ENCODE data around the gene HEY2. TPM values are rescaled to one million over a fixed set of nuclear protein-coding genes. Genes with fewer than 3 reads are reported as not detected.
"Not testable (repeated sequence)": the region's sequence is repeated elsewhere in the genome, so short reads cannot be mapped to it uniquely, and the experiment has no call there.

The HEY2 gene
- total RNA-seq, 1 experiment from 2014 or later, result not detected

DNA sequence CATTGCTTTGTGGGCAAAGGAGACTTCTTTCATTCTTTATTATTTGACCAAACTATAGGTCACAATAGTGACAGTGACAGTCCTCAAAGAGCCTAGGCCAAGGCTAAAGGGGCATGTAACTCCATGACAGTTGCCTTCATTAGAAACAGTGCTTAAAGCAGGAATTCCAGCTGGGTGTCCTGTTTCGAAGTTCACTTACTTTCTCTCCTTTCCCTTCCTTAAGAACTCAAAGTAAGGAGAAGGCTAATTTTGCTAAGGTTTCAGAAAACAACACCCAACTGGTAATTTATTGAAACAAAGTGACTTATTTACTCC, 48.1 kb upstream of the HEY2 start:
- Histone ChIP-seq H3K9me3 (ENCODE audit: control insufficient read depth, insufficient read depth, low read depth, low read length) (no peaks in the 10 kb centered on the region), H3K27ac (ENCODE audit: low read length) (no peak overlapping the region), H3K27me3 (ENCODE audit: control insufficient read depth, insufficient read depth, low read length) (peaks cover 6% of the 10 kb centered on the region; the same call in 1 of the 2 replicates), H3K4me1 (ENCODE audit: control insufficient read depth, insufficient read depth, low read length) (no peaks in the 10 kb centered on the region), H3K36me3 (ENCODE audit: control insufficient read depth, insufficient read depth, low read length) (no peaks in the 10 kb centered on the region), H3K4me3 (ENCODE audit: low read depth in 2 of 2, low read length in 2 of 2) (no peak overlapping the region)
- ATAC-seq (no peak), DNase-seq (ENCODE audit: low read depth, low spot score) (no peak)
- CTCF ChIA-PET, result no interaction called here
- intact Hi-C loops (cut with micrococcal nuclease; ENCODE audit: unreplicated experiment), result no loop called here
- TF ChIP-seq, protein P1, sequence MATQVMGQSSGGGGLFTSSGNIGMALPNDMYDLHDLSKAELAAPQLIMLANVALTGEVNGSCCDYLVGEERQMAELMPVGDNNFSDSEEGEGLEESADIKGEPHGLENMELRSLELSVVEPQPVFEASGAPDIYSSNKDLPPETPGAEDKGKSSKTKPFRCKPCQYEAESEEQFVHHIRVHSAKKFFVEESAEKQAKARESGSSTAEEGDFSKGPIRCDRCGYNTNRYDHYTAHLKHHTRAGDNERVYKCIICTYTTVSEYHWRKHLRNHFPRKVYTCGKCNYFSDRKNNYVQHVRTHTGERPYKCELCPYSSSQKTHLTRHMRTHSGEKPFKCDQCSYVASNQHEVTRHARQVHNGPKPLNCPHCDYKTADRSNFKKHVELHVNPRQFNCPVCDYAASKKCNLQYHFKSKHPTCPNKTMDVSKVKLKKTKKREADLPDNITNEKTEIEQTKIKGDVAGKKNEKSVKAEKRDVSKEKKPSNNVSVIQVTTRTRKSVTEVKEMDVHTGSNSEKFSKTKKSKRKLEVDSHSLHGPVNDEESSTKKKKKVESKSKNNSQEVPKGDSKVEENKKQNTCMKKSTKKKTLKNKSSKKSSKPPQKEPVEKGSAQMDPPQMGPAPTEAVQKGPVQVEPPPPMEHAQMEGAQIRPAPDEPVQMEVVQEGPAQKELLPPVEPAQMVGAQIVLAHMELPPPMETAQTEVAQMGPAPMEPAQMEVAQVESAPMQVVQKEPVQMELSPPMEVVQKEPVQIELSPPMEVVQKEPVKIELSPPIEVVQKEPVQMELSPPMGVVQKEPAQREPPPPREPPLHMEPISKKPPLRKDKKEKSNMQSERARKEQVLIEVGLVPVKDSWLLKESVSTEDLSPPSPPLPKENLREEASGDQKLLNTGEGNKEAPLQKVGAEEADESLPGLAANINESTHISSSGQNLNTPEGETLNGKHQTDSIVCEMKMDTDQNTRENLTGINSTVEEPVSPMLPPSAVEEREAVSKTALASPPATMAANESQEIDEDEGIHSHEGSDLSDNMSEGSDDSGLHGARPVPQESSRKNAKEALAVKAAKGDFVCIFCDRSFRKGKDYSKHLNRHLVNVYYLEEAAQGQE (IDR thresholded peaks at IDR 0.05; ENCODE audit: insufficient read depth in 1 of 2, low read depth in 2 of 2, low read length in 1 of 2), result no peak
- no peak for TF ChIP-seq POLR2AphosphoS5 (IDR thresholded peaks at IDR 0.05; ENCODE audit: low read depth, low read length)
- BruUV-seq (replicated peaks), result no TSS peak
- POLR2A ChIA-PET, result no interaction called here
- in situ Hi-C loops (cut with HindIII; ENCODE audit: low pct_unique_long_range_greater_than_20kb, low sequenced_read_pairs), result no loop called here

DNA sequence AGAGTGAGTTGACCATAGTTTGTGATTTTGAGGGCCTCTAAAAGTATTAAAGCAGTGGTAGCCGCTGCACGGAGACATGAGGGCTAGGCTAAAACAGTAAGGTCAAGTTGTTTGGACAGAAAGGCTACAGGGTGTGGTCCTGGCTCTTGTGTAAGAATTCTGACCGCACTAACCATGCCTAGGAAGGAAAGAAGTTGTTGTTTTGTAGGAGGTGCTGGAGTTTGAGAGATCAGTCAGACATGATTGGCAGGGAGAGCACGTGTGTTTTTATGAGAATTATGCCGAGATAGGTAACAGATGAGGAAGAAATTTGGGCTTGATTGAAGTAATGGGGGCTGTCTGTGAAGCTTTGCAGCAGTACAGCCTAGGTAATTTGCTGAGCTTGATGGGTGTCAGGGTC, 45.5 kb upstream of the HEY2 start:
- H3K27ac ChIP-seq (ENCODE audit: low read length); H3K27me3 ChIP-seq (ENCODE audit: control insufficient read depth, insufficient read depth, low read length); DNase-seq (ENCODE audit: low read depth, low spot score); CTCF ChIA-PET; H3K9me3 ChIP-seq (ENCODE audit: control insufficient read depth, insufficient read depth, low read depth, low read length); H3K4me1 ChIP-seq (ENCODE audit: control insufficient read depth, insufficient read depth, low read length); BruUV-seq (replicated peaks); H3K36me3 ChIP-seq (ENCODE audit: control insufficient read depth, insufficient read depth, low read length); H3K4me3 ChIP-seq (ENCODE audit: low read depth in 2 of 2, low read length in 2 of 2); ATAC-seq; intact Hi-C loops (cut with micrococcal nuclease; ENCODE audit: unreplicated experiment); in situ Hi-C loops (cut with HindIII; ENCODE audit: low pct_unique_long_range_greater_than_20kb, low sequenced_read_pairs); POLR2A ChIA-PET: not testable (repeated sequence)

DNA sequence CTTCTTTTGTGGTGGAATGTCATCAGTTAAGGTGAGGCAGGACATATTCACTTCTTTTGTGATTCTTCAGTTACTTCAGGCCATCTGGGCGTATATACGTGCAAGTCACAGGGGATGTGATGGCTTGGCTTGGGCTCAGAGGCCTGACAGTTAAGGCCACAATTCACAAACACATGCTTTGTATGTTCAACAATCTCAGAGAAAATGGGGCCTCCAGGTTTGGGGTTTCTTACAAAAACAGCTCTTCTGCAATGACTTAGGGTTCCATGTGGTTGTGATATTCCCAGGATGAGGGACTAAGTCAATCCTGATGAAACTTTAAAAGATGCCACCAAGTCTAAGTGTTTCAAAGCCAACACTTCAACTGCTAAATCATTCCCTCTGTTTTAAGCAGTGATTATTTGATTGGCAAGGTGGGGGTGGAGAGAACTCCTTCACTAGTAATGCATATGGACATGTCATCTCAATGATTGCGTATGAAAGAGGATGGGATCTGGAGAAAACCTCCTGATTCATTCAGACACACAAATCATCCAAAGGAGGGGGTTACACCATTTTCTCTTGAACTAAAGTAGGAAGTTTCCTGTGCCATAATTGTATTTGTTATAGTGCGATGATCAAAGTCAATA, 41.7 kb upstream of the HEY2 start:
- H3K4me3 ChIP-seq (ENCODE audit: low read depth in 2 of 2, low read length in 2 of 2), result no peak overlapping the region
- TF ChIP-seq SIN3A (IDR thresholded peaks at IDR 0.05; ENCODE audit: borderline replicate concordance, insufficient read depth, low read depth, low read length) (no peak), POLR2AphosphoS5 (IDR thresholded peaks at IDR 0.05; ENCODE audit: low read depth, low read length) (no peak), TCF7L2 (IDR thresholded peaks at IDR 0.05; ENCODE audit: low read depth, low read length) (no peak)
- TF ChIP-seq, protein P2, sequence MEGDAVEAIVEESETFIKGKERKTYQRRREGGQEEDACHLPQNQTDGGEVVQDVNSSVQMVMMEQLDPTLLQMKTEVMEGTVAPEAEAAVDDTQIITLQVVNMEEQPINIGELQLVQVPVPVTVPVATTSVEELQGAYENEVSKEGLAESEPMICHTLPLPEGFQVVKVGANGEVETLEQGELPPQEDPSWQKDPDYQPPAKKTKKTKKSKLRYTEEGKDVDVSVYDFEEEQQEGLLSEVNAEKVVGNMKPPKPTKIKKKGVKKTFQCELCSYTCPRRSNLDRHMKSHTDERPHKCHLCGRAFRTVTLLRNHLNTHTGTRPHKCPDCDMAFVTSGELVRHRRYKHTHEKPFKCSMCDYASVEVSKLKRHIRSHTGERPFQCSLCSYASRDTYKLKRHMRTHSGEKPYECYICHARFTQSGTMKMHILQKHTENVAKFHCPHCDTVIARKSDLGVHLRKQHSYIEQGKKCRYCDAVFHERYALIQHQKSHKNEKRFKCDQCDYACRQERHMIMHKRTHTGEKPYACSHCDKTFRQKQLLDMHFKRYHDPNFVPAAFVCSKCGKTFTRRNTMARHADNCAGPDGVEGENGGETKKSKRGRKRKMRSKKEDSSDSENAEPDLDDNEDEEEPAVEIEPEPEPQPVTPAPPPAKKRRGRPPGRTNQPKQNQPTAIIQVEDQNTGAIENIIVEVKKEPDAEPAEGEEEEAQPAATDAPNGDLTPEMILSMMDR (IDR thresholded peaks at IDR 0.05), result no peak
- TF ChIP-seq, protein P1 (IDR thresholded peaks at IDR 0.05; ENCODE audit: insufficient read depth in 1 of 2, low read depth in 2 of 2, low read length in 1 of 2), result no peak
- ATAC-seq, result no peak
- H3K4me1 ChIP-seq (ENCODE audit: control insufficient read depth, insufficient read depth, low read length), result no peaks in the 10 kb centered on the region
- ChIA-PET POLR2A (no interaction called here), CTCF (no interaction called here)
- H3K27me3 ChIP-seq (ENCODE audit: control insufficient read depth, insufficient read depth, low read length), result no peaks in the 10 kb centered on the region
- H3K36me3 ChIP-seq (ENCODE audit: control insufficient read depth, insufficient read depth, low read length), result no peaks in the 10 kb centered on the region
- no peaks in the 10 kb centered on the region for H3K9me3 ChIP-seq (ENCODE audit: control insufficient read depth, insufficient read depth, low read depth, low read length)
- no TSS peak for BruUV-seq (replicated peaks)
- no peak overlapping the region for H3K27ac ChIP-seq (ENCODE audit: low read length)
- DNase-seq (ENCODE audit: low read depth, low spot score), result no peak
- intact Hi-C loops (cut with micrococcal nuclease; ENCODE audit: unreplicated experiment) (no loop called here), in situ Hi-C loops (cut with HindIII; ENCODE audit: low pct_unique_long_range_greater_than_20kb, low sequenced_read_pairs) (no loop called here)
